IMR-90 (cell line): ENCODE data around the gene ANKFN1. TPM values are rescaled to one million over a fixed set of nuclear protein-coding genes. Genes with fewer than 3 reads are reported as not detected.
A peak's percentile ranks its signal among the peaks of the same experiment; 100 is the strongest.

Source experiments
- ATAC-seq: fragments of 200-7000 bp; cut with Tn5 transposase; 2 replicates; pipeline ENCODE4 v1.9.1; 2020; ENCODE audit warnings: low read depth, mild to moderate bottlenecking, moderate library complexity
- BruUV-seq: library from RNA; stranded (reverse); fragments of 400-500 nt; replicated peaks from 2 replicates; lab custom pipeline; 2021; lab: Mats Ljungman, UMichigan
- CTCF ChIA-PET: fragments of 300-600 bp; formaldehyde crosslinking; extraction: SDS; loops from one replicate; lab custom pipeline; 2021; ENCODE audit warnings: antibody characterized with exemption; lab: Yijun Ruan, JAX
- POLR2A ChIA-PET: fragments of 300-600 bp; sonication (Branson Sonifier 250); formaldehyde crosslinking; loops from one replicate; lab custom pipeline; 2022; ENCODE audit warnings: antibody characterized with exemption; ENCODE audit not compliant: unreplicated experiment; lab: Charles Lee
- DNase-seq: peaks from one replicate; pipeline ENCODE4 v3.0.0; 2013
- H2AFZ ChIP-seq: replicated peaks from 2 replicates; pipeline ENCODE3; 2013; ENCODE audit warnings: low read length, mild to moderate bottlenecking; ENCODE audit not compliant: poor library complexity
- H2AK5ac ChIP-seq: 2 replicates; pipeline ENCODE4 v1.6.1; 2013; ENCODE audit warnings: low read depth, low read length, inconsistent platforms
- H2AK9ac ChIP-seq: replicated peaks from 2 replicates; pipeline ENCODE3; 2013; ENCODE audit warnings: mild to moderate bottlenecking, low read depth, low read length, moderate library complexity; ENCODE audit not compliant: poor library complexity
- H2BK120ac ChIP-seq: 2 replicates; pipeline ENCODE4 v1.6.1; 2013; ENCODE audit warnings: low read depth, low read length, inconsistent platforms
- H2BK15ac ChIP-seq: 3 replicates; pipeline ENCODE4 v1.6.1; 2013; ENCODE audit warnings: low read depth, low read length, inconsistent platforms
- H2BK20ac ChIP-seq: 2 replicates; pipeline ENCODE4 v1.6.1; 2013; ENCODE audit warnings: low read depth, mild to moderate bottlenecking, inconsistent platforms, low read length, moderate library complexity
- H2BK5ac ChIP-seq: 2 replicates; pipeline ENCODE4 v1.6.1; 2013; ENCODE audit warnings: mild to moderate bottlenecking, low read depth, low read length, inconsistent platforms; ENCODE audit not compliant: poor library complexity, severe bottlenecking
- H3K14ac ChIP-seq: replicated peaks from 2 replicates; pipeline ENCODE4 v1.6.1; 2013; ENCODE audit warnings: low read depth, low read length, inconsistent platforms
- H3K18ac ChIP-seq: 2 replicates; pipeline ENCODE4 v1.6.1; 2013; ENCODE audit warnings: low read depth, low read length, control low read depth
- H3K23ac ChIP-seq: 2 replicates; pipeline ENCODE4 v1.6.1; 2013; ENCODE audit warnings: low read depth, low read length, inconsistent platforms
- H3K27ac ChIP-seq: 2 replicates; pipeline ENCODE4 v1.5.1; 2013; ENCODE audit warnings: mild to moderate bottlenecking, control low read depth, low read length; ENCODE audit not compliant: insufficient read depth
- H3K27me3 ChIP-seq: 2 replicates; pipeline ENCODE4 v1.6.1; 2013; ENCODE audit warnings: low read length; ENCODE audit not compliant: control insufficient read depth, insufficient read depth
- H3K36me3 ChIP-seq: 2 replicates; pipeline ENCODE4 v1.6.1; 2013; ENCODE audit warnings: low read length, mixed read lengths; ENCODE audit not compliant: control insufficient read depth, insufficient read depth
- H3K4ac ChIP-seq: 2 replicates; pipeline ENCODE4 v1.6.1; 2013; ENCODE audit warnings: low read depth, low read length, inconsistent platforms
- H3K4me1 ChIP-seq: 2 replicates; pipeline ENCODE4 v1.6.1; 2013; ENCODE audit warnings: low read length, mixed read lengths; ENCODE audit not compliant: control insufficient read depth, insufficient read depth
- H3K4me2 ChIP-seq: 2 replicates; pipeline ENCODE4 v1.6.1; 2013; ENCODE audit warnings: low read depth, mild to moderate bottlenecking, control low read depth, low read length, moderate library complexity
- H3K4me3 ChIP-seq: 2 replicates; pipeline ENCODE4 v1.5.1; 2013; ENCODE audit warnings: low read depth, mild to moderate bottlenecking, control low read depth, low read length, moderate library complexity; ENCODE audit not compliant: insufficient read depth
- H3K56ac ChIP-seq: 2 replicates; pipeline ENCODE4 v1.6.1; 2013; ENCODE audit warnings: low read length, inconsistent platforms; ENCODE audit not compliant: insufficient read depth; ENCODE audit errors: extremely low read depth
- H3K79me1 ChIP-seq, 2 experiments: 2 replicates each; pipeline ENCODE4 v1.6.1; 2013; ENCODE audit warnings: low read length in 2 of 2, inconsistent platforms in 1 of 2, low read depth in 1 of 2
- H3K9ac ChIP-seq: 2 replicates; pipeline ENCODE4 v1.6.1; 2013; ENCODE audit warnings: low read depth, low read length, control low read depth
- H3K9me1 ChIP-seq: 2 replicates; pipeline ENCODE4 v1.6.1; 2013; ENCODE audit warnings: low read length, inconsistent platforms; ENCODE audit not compliant: insufficient read depth
- H3K9me3 ChIP-seq: 2 replicates; pipeline ENCODE4 v1.6.1; 2013; ENCODE audit warnings: low read length; ENCODE audit not compliant: control insufficient read depth, insufficient read depth
- H4K20me1 ChIP-seq: 2 replicates; pipeline ENCODE4 v1.6.1; 2013; ENCODE audit warnings: low read length, inconsistent platforms; ENCODE audit not compliant: insufficient read depth
- H4K5ac ChIP-seq: 2 replicates; pipeline ENCODE4 v1.6.1; 2013; ENCODE audit warnings: mild to moderate bottlenecking, low read depth, low read length, control low read depth
- H4K8ac ChIP-seq, 2 experiments: 2 replicates each; pipeline ENCODE4 v1.6.1; 2013; ENCODE audit warnings: low read depth in 2 of 2, low read length in 2 of 2, control low read depth in 1 of 2, inconsistent platforms in 1 of 2
- H4K91ac ChIP-seq: 2 replicates; pipeline ENCODE4 v1.6.1; 2013; ENCODE audit warnings: low read depth, low read length, inconsistent platforms; ENCODE audit not compliant: insufficient read depth
- CEBPB ChIP-seq: IDR thresholded peaks from 2 replicates; pipeline ENCODE4 v1.6.1; 2012; ENCODE audit warnings: low read depth, low read length, improper control_type of control experiment
- POLR2A ChIP-seq: IDR thresholded peaks from 2 replicates; pipeline ENCODE4 v1.6.1; 2012; ENCODE audit warnings: mild to moderate bottlenecking, low read depth, low read length
- WGBS, 2 experiments: methylation state at CpG; one replicate each; pipeline versions ENCODE4 v1.1.5 to v1.1.7; 2013; ENCODE audit warnings: missing lambda C conversion rate in 2 of 2; ENCODE audit not compliant: insufficient read length in 1 of 2; ENCODE audit errors: extremely low coverage in 2 of 2; 5-methylcytosine and 5-hydroxymethylcytosine counted together
- dilution Hi-C: fragments of 300-500 bp; cut with HindIII; formaldehyde crosslinking; loops from one replicate; pipeline ENCODE4 v1.14.3; 2018; ENCODE audit warnings: low sequenced_read_pairs; ENCODE audit not compliant: unreplicated experiment
- in situ Hi-C: fragments of 300-500 bp; cut with MboI; formaldehyde crosslinking; loops from 3 replicates; pipeline ENCODE4 v1.14.3; 2019; ENCODE audit warnings: low sequenced_read_pairs, inconsistent platforms, mixed read lengths
- intact Hi-C: fragments of 100-400 bp; cut with micrococcal nuclease; formaldehyde crosslinking; loops from 2 replicates; pipeline ENCODE4 v1.10.0; 2022
- polyA plus RNA-seq, 3 experiments: library from polyadenylated mRNA; depleted of rRNA; stranded (reverse); fragments of >200 nt; gene quantifications; 2 replicates each; pipeline ENCODE4 v1.2.3, GENCODE V29; 2012; ENCODE audit warnings: low replicate concordance in 1 of 3
- total RNA-seq: library from RNA; depleted of rRNA; stranded (reverse); fragments of >200 nt; gene quantifications from 2 replicates; pipeline ENCODE4 v1.2.3, GENCODE V29; 2012
- TF ChIP-seq, protein P1 (sequence below): conservative IDR thresholded peaks from 2 replicates; pipeline ENCODE4 v1.5.1; 2012; ENCODE audit warnings: mild to moderate bottlenecking, low read depth, low read length, improper control_type of control experiment

Gene ANKFN1
- total and polyA plus RNA-seq, 2 of the 4 experiments (the other 2 are of a cell fraction) = not detected

DNA sequence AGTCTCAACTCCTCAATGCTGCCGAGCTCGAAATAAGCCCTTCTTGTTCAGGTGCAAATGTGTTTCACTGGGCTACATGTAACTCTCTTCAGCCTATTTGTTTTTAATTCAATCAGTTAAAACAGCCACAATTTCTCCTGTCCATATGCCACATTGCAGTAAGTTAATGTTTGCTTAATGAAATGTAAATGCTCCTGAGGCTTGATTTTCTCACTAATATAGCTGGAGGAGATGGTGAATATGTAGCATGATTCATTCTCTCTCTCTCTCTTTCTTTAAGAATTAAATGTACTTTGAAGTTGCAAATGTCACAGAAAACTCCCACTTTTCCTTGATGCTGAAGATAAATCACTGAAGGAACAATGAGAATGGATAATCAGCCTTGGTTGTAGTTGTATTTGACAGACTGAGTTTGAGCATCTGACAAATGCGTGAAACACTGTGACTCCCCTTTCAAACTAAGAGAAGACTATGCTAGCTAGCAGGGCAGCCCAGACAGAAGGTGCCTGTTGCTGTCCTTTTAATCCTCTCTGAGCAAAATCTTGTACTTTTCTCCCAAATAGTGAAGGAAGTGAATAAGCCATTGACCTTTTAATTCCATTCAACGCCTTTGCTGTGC, 161.8 kb downstream of the ANKFN1 start:
- H2BK15ac ChIP-seq = no peak overlapping the region
- H3K9me3 ChIP-seq = no peaks in the 10 kb centered on the region
- H2BK120ac ChIP-seq = no peak overlapping the region
- H2AFZ ChIP-seq = no peak overlapping the region
- no peak overlapping the region for H2BK5ac ChIP-seq
- H2BK20ac ChIP-seq = no peak overlapping the region; the same call in 1 of the 2 replicates
- no peak overlapping the region for H3K56ac ChIP-seq
- no peak for TF ChIP-seq POLR2A
- no peak for TF ChIP-seq CEBPB
- TF ChIP-seq, protein P1, sequence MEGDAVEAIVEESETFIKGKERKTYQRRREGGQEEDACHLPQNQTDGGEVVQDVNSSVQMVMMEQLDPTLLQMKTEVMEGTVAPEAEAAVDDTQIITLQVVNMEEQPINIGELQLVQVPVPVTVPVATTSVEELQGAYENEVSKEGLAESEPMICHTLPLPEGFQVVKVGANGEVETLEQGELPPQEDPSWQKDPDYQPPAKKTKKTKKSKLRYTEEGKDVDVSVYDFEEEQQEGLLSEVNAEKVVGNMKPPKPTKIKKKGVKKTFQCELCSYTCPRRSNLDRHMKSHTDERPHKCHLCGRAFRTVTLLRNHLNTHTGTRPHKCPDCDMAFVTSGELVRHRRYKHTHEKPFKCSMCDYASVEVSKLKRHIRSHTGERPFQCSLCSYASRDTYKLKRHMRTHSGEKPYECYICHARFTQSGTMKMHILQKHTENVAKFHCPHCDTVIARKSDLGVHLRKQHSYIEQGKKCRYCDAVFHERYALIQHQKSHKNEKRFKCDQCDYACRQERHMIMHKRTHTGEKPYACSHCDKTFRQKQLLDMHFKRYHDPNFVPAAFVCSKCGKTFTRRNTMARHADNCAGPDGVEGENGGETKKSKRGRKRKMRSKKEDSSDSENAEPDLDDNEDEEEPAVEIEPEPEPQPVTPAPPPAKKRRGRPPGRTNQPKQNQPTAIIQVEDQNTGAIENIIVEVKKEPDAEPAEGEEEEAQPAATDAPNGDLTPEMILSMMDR = no peak
- peak overlapping the region in 1 of 2 experiments; percentile 67; a peak in 1 of 4 replicates for H4K8ac ChIP-seq
- no peaks in the 10 kb centered on the region for H3K79me1 ChIP-seq
- H4K20me1 ChIP-seq = no peaks in the 10 kb centered on the region
- no peaks in the 10 kb centered on the region for H3K27me3 ChIP-seq
- DNase-seq = no peak
- H3K14ac ChIP-seq = no peak overlapping the region
- no peaks in the 10 kb centered on the region for H3K9me1 ChIP-seq
- no peak overlapping the region for H3K4me2 ChIP-seq
- H3K4ac ChIP-seq = no peak overlapping the region
- H4K91ac ChIP-seq = no peak overlapping the region
- dilution Hi-C loops (no loop called here), in situ Hi-C loops (loop anchor here (5.0 kb wide), 1 partner anchor 188 kb away; no protein-coding TSS in a partner anchor), intact Hi-C loops (loop anchor here (1.0 to 10.0 kb wide), 4 partner anchors 319 to 790 kb away; no protein-coding TSS in a partner anchor)
- no peak for ATAC-seq
- peak overlapping the region; percentile 70; the same call in 1 of the 2 replicates for H3K18ac ChIP-seq
- ChIA-PET CTCF (no interaction called here), POLR2A (no interaction called here)
- no peak overlapping the region for H2AK5ac ChIP-seq
- no peak overlapping the region for H3K4me3 ChIP-seq
- no peaks in the 10 kb centered on the region for H3K36me3 ChIP-seq
- H3K23ac ChIP-seq = no peak overlapping the region
- H4K5ac ChIP-seq = no peak overlapping the region; the same call in 1 of the 2 replicates
- no peaks in the 10 kb centered on the region; the same call in 1 of the 2 replicates for H3K4me1 ChIP-seq
- no peak overlapping the region for H2AK9ac ChIP-seq
- H3K27ac ChIP-seq = no peak overlapping the region
- WGBS, 2 experiments = 57% methylated on average over 2 of the region's 4 CpGs; no CpG with 5 or more reads in 1 of the 2 experiments
- no TSS peak for BruUV-seq
- H3K9ac ChIP-seq = no peak overlapping the region
